ENCODE results near the gene KIF14. TPM values are rescaled to one million over a fixed set of nuclear protein-coding genes. Genes with fewer than 3 reads are reported as not detected.

The KIF14 gene
- total and polyA plus RNA-seq, 2 of the 8 experiments (the other 6 are each of a cell fraction or from before 2014, with no cell fraction given) = 2.6 to 23.3 TPM

GRCh38 chr1:200640963-200641401 is 20.4 kb upstream of the KIF14 start (continued):
- TF ChIP-seq ATF2 (IDR thresholded peaks at IDR 0.05; ENCODE audit: low read length) = no peak

Data from H1 (cell line).